ENCODE measurements around the gene LDAF1.
"Not testable (repeated sequence)": the region's sequence is repeated elsewhere in the genome, so short reads cannot be mapped to it uniquely, and the experiment has no call there.

The LDAF1 gene

DNA sequence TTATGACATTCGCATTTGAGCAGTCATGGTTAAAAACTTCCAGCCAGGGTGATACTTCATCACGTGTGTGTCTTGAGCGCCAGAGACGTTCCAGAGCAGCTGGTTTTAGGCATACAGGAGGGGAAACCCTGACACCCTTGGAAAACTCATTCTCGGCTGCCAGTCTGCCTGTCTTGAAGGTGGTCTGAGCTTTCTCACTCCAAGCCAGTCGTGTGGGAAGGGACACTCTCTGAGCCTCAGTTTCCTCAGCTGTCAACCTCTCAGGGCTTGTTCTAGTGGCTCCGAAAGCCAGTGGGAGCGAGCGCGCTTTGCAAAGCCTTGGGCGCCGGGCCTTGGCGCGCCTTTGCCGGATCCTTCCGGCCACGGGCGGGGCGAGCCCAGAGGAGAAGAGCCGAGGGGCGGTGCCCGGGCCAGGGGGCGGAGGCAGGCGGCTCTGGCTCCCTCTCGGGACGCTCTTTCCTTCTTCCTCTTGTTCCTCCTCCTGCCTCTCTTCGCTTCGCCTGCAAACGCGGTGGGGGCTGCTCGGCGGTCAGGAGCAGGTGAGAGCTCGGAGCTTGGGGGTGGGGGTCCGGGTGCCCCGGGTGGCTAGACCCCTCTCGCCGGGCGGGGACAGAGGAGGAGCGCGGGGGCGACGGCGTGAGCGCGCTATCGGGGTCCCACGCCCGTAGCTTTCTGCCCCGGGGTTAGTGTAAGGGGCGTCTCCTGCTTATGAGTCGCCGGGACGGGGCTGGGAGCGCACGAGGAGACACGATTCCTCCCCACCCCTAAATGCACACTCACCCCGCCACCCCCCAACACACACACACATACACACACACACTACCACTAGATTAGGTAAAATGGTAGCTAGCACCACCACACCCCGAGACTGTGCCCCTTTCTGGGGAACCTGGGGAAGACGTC is at the start of gene LDAF1:
TSS of gene LDAF1 (plus strand) at position 467 of the 903 bp plus-strand sequence. CDS start 2,509 bp downstream, outside the sequence.
- peak; percentile 84 to 86 for DNase-seq

DNA sequence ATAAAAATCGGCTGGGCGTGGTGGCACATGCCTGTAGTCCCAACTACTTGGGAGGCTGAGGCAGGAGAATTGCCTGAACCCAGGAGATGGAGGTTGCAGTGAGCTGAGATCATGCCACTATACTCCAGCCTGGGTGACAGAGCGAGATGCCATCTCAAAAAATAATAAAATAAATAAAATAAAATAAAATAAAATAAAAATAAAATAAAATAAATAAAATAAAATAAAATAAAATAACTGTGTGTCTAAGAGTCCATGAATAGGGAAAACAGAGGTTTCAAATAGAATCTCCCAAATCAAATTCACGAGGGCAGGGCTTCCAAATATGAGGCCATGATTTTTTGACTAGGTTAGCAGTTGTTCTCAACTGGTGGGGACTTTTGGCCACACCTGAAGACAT is 42.9 kb upstream of the LDAF1 start:
- DNase-seq: not testable (repeated sequence)

DNA sequence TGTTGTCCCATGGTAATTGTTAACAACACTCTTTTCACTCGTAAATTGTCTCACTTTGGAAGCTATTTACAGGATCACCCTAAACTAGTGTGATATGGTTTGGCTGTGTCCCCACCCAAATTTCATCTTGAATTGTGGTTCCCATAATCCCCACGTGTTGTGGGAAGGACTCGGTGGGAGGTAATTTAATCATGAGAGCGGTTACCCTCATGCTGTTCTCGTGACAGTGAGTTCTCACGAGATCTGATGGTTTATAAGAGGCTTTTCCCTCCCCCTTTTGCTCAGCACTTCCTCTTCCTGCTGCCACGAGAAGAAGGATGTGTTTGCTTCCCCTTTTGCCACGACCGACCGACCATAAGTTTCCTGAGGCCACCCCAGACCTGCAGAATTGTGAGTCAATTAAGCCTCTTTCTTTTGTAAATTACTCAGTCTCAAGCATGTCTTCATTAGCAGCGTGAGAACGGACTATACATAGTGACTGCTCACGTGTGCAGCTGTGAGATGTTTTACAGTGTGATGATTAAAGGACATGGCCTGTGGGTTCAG is 42.3 kb upstream of the LDAF1 start:
- DNase-seq: peak in 1 of 2 experiments; percentile 4

DNA sequence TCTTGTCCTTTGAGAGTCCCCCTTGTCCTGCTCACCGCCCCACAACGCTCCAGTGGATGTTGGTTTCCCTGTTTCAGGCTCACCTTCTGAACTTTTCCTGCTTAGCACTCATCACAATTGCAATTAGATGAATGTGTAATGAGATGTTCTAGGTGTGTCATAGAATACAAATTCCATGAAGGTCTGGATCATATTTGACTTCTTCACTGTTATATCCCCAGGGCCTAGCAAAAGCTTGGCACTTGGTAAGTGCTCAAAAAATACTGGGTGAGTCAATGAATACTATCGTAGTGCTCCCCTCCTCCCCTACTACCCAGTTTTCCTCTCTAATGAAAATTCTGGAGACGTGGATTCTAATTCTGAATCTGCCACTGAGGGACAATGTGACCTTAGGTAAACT is 40.9 kb upstream of the LDAF1 start:
- DNase-seq: no peak

DNA sequence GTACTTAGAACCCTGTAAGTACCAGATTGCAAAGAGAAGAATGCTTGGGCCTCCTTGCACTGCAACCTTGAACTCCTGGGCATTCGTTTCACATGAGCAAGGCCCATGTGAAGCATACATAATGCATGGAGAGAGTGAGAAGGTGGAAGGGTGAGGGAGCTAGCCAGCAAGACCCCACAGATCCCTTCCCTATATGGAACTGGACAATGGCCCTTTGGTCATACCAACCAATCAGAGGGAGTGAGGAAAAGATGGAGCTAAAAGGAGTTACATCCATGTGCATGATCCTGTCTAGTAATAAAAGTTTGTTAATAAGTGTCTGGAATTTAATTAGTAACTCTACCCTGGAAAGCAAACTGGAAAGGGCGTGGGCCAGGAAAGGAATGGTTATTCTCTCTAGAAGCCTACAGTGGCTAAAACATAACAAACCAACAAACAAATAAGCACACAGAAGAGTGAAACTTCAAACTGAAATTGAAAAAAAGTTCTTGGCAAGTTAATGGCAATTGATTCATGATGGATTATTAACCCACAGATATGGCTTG is 37.4 kb upstream of the LDAF1 start:
- no peak for DNase-seq

DNA sequence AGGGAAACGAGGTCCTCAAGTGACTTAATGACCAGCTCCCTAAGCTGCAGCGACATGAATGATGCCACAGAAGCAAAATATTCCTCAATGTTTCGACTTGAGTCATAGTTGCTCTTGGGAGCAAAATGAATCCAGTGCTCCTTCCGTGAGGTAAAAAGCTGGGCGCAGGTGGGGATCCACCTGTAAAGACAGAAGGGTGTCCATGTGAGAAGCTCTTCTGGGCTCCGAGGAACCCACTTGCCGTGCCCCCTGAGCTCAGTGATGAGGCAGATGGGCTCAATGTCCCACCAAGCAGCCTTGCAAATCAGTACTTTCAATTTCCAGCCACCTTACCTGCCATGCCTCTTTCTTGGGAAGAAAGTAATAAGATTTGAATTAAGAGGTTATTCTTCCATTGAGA is 33.3 kb upstream of the LDAF1 start:
- DNase-seq: no peak

DNA sequence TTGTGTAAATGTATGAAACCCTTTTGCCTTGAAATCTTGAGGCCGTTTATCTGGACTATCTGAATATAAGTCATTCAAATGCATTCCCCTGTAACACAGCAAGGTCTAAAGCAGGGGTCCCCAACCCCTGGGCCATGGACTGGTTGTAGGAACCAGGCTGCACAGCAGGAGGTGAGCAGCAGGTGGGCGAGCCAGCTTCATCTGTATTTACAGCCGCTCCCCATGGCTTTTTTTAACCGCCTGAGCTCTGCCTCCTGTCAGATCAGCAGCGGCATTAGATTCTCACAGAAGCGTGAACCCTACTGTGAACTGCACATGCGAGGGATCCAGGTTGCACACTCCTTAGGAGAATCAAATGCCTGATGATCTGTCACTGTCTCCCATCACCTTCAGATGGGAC is 32.0 kb upstream of the LDAF1 start:
- no peak for DNase-seq

DNA sequence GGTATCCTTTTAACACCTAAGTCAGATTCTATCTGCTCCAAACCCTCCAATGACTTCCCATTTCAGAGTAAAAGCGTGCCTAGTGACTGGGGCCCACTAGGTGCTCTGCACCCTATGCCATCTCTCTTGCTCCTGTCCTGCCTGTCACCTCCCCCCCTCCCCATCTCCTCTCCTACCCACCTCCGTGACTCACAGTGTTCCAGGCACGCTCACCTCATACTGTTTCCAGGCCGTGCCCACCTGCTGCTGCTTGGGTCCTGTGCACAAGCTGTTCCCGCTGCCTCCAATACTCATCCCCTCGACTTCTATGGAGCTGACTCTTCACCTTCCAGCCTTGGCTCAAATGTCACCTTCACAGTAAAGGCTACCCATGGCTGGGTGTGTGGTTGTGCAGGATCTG is 29.5 kb upstream of the LDAF1 start:
- no peak for DNase-seq

DNA sequence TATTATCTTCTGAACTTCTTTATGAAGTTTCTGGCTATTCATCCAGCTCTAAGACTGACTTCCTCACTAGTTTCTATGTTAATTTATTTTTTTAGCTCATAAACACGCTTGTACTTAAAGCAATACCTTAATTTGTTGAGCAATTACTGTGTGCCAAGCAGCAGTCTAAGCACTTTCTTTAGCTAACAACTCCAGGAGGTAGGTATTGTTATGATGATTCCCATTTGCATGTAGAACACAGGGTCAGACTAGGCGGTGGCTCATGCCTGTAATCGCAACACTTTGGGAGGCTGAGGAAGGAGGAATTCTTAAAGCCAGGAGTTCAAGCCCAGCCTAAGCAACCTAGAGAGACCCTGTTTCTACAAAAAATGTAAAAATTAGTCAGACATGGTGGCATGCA is 27.7 kb upstream of the LDAF1 start:
- DNase-seq: no peak

DNA sequence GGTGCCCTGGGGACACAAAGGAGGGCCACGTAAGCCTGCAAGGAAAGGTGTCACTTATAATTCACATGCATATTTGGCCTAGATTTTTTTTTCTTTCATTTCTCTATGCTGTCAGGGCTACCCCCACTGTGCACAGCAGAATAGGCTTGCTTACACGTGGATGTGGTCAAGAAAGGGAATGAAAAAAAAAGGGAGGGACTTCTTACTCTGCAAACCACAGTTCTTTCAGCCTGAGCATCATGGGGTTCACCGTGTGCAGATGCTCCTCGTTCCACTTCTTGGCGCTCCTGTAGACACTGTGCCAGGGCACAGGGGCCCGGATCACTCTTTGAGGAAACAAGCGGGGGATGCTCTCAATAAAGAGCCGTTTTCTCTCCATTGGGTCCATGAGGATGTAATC is 24.4 kb upstream of the LDAF1 start:
- no peak for DNase-seq

DNA sequence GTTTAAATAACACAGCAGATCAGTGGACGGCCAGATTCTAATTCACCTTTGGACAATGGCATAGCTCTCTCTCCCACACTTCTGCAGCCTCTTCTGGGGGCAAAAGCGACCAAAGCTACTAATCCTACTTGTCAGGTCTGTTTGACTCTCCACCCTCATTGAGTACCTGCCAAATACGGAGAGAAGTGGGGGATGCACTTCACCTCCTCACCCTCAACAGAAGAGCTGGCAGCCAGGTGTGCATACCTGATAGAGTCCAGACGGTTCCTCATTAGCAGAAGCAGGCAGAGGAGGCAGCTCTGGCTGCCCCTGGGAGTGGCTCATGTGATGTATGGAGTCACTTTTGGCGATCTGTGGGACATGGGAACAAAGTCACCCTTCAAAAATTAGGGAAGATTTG is 12.7 kb upstream of the LDAF1 start:
- DNase-seq: no peak

DNA sequence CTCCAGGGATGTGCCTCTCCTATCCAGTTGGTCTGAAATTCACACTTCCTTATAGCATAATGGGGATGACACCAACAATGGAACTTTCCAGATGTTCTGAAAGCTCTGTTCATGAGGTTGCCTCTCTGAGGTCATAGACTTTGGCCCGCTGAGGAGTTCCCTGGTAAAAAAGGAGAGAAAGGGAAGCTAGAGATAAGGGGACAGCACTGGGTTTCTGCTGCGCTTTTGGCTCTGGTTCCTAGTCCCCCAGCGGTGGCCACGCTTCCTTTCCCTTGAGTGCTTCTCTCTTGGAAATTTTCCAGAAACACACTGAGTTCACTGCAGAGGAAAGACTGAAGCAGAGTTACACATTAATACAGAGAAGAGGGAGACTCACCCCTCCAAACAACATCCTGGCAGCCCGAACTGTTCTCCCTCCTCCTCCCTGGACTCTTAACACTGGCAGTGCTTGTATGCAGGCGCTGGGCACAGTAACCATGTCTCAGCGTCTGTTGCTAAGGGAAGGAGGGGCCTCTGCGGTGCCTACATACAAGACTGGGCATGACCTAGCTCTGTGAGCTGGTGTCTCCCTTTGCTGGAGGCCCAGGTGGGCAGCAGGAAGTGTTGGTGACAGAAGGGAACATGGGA is 8.0 kb upstream of the LDAF1 start, which contains the start of gene DNAH3:
TSS of gene DNAH3 (minus strand) at position 472 of the 627 bp plus-strand sequence. CDS start 527 bp downstream, outside the sequence.
- DNase-seq: no peak

DNA sequence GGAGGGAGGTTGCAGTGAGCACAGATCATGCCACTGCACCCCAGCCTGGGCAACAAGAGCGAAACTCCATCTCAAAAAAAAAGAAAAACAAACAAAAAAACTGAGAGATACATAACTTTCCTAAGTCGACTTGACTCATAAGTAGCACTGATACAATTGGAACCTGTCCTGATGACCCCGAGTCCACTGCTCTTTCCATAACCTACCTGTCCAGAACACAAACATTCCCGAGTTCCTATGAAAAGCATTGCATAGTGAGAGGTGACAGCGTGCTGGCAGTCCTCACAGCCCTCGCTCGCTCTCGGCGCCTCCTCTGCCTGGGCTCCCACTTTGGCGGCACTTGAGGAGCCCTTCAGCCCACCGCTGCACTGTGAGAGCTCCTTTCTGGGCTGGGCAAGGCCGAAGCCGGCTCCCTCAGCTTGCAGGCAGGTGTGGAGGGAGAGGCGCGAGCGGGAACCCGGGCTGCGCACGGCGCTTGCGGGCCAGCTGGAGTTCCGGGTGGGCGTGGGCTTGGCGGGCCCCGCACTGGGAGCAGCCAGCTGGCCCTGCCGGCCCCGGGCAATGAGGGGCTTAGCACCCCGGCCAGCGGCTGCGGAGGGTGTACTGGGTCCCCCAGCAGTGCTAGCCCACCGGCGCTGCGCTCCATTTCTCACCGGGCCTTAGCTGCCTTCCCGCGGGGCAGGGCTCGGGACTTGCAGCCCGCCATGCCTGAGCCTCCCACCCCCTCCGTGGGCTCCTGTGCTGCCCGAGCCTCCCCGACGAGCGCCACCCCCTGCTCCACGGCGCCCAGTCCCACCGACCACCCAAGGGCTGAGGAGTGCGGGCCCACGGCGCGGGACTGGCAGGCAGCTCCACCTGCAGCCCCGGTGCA is 6.1 kb upstream of the LDAF1 start:
- not testable (repeated sequence) for DNase-seq

DNA sequence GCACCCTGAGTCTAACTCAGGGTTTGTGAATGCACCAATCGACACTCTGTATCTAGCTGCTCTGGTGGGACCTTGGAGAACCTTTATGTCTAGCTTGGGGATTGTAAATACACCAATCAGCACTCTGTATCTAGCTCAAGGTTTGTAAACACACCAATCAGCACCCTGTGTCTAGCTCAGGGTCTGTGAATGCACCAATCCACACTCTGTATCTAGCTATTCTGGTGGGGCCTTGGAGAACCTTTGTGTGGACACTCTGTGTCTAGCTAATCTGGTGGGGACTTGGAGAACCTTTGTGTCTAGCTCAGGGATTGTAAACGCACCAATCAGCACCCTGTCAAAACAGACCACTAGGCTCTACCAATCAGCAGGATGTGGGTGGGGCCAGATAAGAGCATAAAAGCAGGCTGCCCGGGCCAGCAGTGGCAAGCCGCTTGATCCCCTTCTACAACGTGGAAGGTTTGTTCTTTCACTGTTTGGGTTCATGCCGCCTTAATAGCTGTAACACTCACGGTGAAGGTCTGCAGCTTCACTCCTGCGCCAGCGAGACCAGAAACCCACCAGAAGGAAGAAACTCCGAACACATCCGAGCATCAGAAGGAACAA is 5.2 kb upstream of the LDAF1 start:
- DNase-seq: not testable (repeated sequence)

DNA sequence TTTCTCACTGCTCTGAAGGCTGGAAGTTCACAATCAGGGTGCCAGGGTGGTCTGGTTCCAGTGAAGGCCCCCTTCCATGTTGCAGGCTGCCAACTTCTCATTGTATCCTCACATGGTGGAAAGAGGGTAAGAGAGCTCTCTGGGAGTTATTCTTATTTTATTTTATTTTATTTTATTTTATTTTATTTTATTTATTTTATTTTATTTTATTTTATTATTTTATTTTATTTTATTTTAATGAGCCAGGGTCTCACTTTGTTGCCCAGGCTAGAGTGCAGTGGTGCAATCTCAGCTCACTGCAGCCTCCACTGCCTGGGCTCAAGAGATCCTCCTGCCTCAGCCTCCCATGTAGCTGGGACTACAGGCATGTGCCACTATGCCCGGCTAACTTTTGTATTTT is 2.5 kb upstream of the LDAF1 start:
- not testable (repeated sequence) for DNase-seq

DNA sequence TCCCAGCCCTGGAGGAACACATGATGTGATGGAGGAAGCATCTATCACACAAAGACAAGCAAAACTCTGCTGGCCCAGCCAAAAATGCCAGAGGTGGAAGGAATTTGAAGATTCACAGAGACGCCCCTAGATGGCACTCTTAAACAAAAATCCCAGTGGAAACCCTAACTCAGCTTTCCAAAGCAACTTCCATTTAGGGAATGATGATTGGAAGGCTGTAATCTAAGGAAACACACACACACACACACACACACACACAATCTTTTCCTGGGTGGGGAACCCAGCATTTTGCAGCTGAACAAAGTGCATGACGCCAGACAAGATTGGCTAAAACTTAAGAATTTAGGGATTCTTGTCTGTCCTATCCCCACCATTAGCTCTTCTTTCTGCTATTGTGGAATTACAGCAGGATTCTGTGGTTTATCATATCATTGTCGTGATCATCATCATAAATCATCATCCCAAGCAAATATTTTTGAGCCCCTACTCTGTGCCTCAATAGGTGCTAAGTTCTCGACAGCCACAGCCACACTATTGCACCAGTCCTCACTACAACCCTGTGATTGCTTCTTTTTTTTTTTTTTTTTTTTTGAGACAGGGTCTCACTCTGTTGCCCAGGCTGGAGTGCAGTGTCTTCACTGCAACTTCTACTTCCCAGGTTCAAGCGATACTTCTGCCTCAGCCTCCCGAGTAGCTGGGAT is 1.6 kb upstream of the LDAF1 start:
- DNase-seq: peak; percentile 7 to 30

DNA sequence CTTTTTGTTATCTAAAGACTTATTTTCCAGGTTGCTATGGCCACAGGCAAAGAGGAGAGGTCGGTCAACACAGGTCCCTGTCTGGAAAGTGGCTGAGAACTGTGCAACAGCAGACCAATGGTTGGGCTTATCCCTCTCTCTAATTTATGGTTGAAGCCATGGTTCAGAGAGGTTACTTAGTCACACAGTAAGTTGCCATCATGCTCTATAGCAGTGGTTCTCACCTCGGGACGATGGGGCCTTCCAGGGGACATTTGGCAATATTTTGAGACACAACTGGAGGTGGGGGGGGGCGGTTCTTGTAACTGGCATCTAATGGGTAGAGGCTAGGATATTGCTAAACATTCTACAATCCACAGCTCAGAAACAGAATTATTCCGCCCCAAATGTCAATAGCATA is 842 bp upstream of the LDAF1 start:
- no peak for DNase-seq

DNA sequence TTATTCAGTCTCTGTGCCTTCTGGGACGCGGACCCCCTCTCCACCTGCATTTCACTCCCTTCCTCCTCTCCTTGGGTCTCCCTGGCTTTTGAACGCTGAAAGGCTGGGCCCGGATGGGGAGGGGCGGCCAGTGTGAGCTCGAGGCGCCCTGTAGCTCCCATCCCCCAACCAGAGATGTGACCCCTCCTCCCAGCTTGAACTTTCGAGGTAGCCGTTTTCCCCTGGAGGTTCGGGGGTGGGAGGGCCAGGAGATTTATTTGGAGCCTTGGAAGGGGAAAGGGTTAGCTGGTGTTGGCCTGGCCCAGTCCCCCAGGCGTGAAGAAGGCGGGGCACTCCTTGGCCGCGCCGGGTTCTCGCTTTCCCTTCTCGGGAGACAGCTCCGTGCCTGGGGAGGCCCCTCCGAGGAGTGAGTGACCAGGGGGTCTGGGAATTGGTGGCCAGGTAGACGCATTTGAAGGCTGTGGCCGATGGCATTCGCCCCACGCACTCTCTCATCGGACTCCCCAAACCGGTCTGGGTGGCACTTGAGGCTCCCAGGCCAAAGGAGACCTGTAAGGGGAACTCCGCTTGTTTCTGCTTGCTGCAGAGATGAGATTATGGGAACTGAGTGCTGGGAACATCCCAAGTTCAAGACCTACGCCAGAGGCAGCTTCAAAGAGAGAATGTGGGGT is 942 bp downstream of the LDAF1 start:
- peak; percentile 28 for DNase-seq

DNA sequence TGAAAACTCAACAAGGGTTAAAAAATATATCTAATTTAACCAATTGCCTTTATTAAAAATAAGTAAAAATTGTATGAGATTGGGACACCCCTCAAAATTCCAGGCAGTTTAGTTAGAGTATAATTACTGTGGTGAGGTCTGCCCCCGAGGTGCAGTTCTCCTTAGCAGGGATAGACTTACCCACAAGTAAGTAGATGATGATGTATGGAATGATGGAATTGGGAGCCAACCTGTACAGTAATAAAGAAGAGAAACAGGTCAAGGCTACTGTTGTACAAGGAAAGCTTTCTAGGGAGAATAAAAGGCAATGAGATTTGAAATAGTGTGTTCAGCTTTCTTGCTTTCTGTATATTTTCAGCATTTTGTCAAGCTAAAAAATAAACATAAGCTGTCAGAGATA is 1.8 kb downstream of the LDAF1 start:
- DNase-seq: no peak

DNA sequence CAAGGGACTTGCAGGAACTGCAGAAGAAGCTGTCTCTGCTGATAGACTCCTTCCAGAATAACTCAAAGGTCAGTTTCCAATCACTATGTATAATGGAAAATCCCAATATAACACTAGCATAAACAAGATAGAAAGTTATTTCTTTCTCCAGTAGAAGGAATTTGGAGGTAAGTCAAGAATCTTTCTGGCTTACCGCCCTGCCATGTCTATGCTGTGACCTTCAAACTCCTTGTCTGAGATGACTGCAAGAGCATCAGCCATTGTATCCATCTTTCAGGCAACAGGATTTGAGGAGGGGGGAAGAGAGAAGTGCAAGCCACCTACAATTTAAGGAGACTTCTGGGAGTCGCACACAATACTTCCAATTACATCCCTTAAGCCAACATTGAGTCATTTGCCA is 2.7 kb downstream of the LDAF1 start:
- no peak for DNase-seq

DNA sequence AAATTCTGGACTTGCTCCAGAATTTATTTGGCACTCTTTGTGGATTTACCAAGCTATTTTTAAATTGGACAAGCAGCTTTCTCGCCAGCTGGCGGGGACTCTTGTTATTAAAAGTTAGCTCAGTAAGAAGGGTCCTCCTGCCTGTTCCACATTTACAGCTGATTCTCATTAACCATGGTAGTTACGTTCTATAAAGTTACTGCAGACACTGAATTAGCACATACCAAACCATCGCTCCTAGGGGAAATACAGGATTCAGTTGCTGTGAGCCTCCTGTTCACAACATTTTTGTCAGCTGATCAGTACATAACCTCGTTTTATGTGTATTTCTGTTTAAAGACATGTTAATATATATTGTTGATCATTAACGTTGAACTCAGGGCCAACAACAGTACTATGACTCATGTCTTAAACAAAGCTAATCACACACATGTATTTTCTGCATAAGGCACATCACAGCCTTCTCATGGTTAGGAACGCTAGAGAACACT is 4.2 kb downstream of the LDAF1 start:
- DNase-seq: no peak
